DMS153 treated with DMSO at 0.1 percent for 48 hours (cell line): ENCODE measurements around the gene P3H4.
A peak's percentile ranks its signal among the peaks of the same experiment; 100 is the strongest.

Source experiments
- DNase-seq: peaks from one replicate; lab custom pipeline; 2025; ENCODE audit not compliant: unreplicated experiment; lab: John Stamatoyannopoulos, UW

The P3H4 gene

GRCh38 chr17:41822216-41823140 lies 10.7 kb upstream of the P3H4 start:
- no peak for DNase-seq

GRCh38 chr17:41821776-41822175 lies 10.0 kb upstream of the P3H4 start:
- DNase-seq, result no peak

GRCh38 chr17:41818024-41818423 lies 6.3 kb upstream of the P3H4 start:
- no peak for DNase-seq

- DNase-seq, result no peak
Observed at GRCh38 chr17:41816637-41817320, 5.0 kb upstream of the P3H4 start.

GRCh38 chr17:41814195-41814594 lies 2.4 kb upstream of the P3H4 start:
- no peak for DNase-seq

DNA sequence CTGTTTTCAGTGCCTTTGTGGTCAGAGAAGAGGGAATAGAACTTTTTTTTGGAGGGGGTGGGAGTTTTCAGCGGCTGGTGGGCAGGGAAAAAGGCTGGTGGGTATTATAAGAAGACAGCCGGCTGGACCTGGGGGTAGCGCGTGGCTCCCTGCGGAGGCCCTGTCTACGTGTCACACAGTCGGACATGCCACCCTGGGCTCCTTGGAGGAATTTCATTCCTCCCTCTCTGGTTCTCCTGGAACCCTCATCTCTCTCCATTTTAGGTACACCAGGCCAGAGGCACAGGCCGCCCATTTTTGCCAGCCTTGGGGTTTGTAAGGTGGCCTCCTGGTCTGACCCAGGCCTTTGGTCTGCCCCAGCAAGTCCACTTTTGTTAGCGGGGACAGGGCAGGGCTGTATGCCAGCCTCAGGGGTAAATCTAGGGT lies 2.0 kb upstream of the P3H4 start:
- no peak for DNase-seq

DNA sequence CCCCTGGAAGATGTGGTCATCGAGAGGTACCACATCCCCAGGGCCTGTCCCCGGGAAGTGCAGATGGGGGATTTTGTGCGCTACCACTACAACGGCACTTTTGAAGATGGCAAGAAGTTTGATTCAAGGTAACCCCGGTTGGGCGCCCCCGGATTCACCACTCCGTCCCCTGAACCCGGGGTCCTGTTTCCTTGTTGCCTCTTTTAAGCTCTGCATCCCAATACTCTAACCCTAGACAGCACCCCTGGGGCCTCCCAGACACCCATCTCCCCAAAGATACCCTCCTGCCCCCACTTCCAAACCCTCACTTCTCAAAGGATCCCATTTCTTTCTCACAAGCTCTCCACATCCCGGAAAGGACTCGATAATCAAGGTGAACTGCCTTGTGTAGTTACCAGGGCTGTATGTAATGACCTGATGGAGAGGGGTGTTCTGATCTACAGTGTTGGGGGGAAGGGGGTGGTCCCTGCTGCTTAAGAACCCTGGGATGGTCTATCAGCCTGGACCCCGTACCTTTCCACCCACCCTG lies 1.5 kb upstream of the P3H4 start:
- DNase-seq, result no peak

- DNase-seq, result no peak
Observed at GRCh38 chr17:41812381-41813151, 817 bp upstream of the P3H4 start, which contains the start of gene FKBP10. FKBP10 (plus strand) TSS chr17:41813004; CDS start chr17:41813035, 31 bp downstream.

DNA sequence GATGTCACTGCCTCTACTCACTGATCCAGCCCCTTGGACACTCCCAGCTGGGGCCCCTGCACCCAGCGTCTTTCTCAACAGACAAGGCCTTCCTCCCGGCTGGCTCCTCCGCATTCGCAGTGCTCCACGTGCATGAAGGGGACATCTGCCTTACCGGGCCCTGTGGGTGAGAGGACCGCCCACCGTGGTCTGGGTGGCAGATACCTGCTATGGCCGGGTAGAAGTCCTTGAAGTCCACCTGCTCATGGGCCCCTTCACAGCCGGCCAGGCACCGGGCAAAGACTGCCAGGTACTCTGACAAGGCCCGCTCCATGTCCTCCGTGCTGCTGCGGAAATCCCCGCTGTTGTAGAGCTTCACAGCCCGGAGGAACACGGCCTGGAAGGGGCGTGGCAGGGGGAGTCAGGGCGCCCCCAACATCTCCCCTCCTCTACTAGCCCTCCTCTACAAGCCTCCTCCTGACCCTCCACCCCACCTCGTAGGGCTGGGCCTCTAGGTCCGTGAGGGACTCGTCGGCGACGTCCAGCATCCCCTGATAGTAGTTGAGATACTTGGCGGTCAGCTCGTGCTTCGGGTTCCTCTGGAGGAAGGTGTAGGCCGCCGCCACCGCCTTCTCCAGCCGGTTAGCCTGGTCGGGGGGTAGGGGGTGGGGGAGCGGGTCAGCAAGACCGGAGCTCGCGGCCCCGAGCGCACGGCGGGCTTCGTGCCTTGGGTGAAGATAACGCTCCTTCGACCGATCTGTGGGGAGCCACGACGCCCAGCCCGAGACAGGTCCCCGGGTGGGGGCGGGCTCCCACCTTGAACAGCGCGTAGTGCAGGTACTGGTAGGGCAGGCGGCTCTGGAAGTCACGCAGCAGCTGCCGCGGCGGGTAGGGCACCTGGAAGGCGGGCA lies 845 bp downstream of the P3H4 start:
- no peak for DNase-seq

DNA sequence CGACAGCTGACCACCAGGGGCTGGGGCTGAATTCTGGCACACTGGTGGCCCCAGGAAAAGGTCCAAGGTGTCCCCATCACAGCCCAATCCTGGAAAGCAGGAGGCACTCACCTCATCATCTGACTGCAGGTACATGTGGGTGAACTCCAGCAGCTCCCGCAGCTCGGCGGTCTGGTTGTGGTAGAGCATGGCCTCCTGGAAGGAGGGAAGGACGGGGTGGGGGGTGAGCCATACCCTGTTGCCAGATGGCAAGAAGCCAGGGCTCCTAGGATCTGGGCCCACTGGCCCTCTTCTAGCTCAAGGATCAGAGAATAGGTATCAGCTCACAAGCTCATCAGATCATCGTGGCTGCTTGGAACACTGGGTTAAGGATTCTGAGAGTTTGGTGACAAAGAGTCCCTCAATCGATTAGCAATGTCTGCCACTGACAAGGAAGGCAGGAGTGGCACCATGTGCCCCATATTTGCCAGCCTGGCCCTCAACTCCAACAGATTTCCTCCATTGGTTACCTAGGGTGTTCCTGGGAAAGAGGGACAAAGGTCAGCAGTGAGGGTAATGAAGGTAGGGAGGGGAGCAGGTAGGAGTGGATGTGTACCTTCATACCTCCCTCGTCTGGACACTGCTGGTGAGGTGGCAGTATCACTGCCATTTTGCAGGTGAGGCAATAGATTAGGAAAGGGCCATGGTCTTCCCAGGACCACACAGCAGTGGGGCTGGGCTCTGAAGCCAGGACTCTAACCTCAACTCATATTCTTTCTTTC lies 4.9 kb downstream of the P3H4 start:
- no peak for DNase-seq

DNA sequence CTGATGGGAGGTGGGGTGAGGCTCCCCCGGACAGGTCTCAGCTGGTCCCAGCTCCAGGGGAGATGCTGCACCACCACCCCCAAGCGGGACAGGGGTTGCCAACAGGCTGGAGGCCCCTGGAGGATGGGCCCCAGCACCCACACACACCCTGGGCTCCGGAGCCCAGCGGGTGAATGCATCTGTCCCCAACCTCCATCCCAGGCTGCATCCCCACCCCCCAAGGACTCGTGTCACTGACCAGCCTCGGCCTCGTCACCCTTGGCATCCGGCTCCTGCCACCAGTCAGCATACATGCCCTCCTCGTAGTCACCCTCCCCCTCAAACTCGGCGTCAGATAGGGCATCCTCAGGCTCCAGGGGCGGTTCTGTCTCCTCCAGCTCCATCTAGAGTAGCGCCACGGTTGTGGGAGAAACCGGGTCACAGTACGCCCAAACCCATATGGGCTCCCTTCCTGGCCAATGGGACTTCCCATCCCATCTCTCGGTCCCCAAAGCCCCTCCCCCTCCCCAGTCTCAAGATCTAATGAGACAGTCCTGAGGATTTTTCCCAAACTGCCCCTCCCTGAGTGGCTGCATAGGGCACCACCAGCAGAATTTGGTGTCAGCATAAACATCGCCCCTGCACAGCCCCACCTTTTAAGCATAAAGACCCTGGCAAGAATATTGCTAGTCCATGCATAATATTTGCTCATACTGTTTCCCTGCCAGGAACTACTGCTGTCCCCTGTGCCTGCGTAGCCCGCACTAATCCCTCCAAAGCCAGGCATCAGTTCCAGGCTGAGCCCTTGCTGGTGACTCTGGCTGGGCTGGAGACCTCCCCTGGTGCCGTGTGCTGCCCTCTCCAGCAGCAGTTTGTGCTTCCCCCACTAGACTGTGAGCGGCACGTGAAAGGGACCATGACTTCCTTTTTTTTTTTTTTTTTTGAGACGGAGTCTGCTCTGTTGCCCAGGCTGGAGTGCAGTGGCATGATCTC lies 8.4 kb downstream of the P3H4 start:
- no peak for DNase-seq

- DNase-seq, result peak; percentile 62
Observed at GRCh38 chr17:41801374-41802271, 10.1 kb downstream of the P3H4 start.

DNA sequence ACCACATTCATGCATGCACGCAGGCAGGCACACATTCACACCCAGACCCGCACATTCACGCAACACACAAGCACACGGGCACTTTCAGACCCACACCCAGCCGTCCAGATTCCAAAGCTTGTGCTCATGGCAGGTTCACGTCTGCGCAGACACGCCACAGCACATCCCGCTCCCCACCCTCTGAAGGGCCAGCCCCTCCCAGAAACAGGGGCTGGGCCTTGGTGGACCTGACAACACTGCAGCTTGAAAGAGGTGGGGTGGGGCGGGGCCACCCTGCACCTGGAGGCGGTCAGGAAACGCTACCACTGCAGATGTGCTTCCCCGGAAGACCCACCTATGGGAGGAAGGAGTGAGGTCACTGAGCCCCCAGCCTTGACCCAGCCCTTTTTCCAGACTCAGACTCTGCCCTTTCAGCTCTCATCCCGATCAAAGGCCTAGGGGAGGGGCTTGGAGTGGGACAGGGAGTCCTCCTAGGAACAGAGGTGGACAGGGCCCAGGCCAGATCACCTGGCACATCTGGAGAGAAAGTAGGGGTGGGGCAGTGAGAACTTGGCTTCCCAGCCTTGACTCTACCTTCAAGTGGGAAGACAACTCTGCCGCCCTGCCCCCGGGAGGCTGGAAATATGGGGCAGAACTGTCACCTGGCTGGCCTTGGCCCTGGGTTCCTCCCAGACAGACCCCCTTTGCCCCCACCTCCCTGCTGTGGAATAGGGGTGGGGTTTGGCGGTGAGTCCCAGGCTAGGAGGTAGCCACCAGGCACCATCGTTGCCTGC lies 11.0 kb downstream of the P3H4 start:
- peak; percentile 44 for DNase-seq

- no peak for DNase-seq
Observed at GRCh38 chr17:41799366-41799765, 12.4 kb downstream of the P3H4 start.

GRCh38 chr17:41797377-41797776 lies 14.4 kb downstream of the P3H4 start:
- DNase-seq, result no peak

- no peak for DNase-seq
Observed at GRCh38 chr17:41796121-41796895, 15.4 kb downstream of the P3H4 start.
